Stimulated activated CD4-positive, alpha-beta T cell treated with anti-CD3 and anti-CD28 coated beads, Interleukin-12 subunit alpha, Interleukin-12 subunit beta, amount 100 ng/mL, for 48 hours (primary cell): ENCODE measurements around the gene C2orf92.
"Not testable (repeated sequence)": the region's sequence is repeated elsewhere in the genome, so short reads cannot be mapped to it uniquely, and the experiment has no call there.

Experiments used
- DNase-seq, 3 donors: peaks; one replicate each; pipeline ENCODE4 v3.0.0-alpha.2; 2020; ENCODE audit warnings: low read depth in 2 of 3, low spot score in 1 of 3

C2orf92 gene

GRCh38 chr2:97688062-97688827 lies 18.7 kb downstream of the C2orf92 start:
- DNase-seq = no peak

- no peak for DNase-seq
These were observed 21.7 kb downstream of the C2orf92 start for GRCh38 chr2:97691166-97691565.

DNA sequence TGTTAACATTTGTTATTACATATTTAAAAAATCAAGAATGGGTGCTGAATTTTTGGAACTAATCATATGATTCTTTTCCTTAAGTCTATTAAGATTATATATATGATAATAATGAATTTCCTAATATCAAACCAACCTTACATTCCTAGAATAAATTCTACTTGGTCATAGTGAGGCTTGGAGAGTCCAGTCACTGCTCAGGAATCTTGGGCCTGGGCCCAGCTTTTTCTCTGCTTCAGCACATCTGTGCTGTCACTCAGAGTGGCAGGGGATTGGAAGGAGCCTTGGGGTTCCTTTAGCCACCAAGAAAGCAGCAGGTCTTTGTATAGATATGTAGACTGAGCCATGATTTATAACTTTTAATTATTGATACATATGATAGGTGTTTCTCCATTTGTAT lies 24.0 kb downstream of the C2orf92 start:
- no peak for DNase-seq

DNA sequence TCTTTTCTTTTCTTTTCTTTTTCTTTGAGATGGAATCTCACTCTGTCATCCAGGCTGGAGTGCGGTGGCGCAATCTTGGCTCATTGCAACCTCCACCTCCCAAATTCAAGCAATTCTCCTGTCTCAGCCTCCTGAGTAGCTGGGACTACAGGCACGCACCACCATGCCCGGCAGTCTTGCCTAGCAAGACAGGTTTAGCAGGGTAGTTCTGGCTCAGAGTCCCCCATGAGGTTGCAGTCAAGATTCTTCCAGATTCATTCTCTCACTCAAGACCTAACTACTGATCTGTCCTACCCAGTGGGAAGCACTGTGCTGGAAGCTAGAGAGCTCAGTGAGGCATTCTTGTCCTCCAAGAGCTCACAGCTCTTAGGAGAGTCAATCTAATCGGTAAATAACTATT lies 26.2 kb downstream of the C2orf92 start:
- no peak for DNase-seq

- peak; percentile 84 to 97 (median 89) for DNase-seq
These were observed 28.0 kb downstream of the C2orf92 start for GRCh38 chr2:97697252-97698235.

DNA sequence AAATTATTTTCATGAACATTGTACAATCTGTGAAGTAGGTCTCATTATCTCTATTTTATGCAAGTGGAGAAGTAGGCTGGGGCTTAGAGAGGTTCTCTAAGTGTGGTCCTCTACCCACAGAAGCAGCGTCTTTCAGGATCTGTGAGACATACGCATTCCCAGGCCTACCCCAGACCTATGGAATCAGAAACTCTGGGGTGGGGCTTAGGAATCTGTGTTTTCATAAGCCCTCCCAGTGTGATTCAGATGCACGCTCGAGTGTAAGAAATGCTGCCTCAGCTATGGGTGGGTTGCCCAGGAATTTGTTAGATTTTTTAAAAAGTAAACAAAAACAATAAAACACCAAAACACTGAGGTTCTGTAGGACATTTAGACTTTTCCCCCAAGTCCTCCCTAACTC lies 29.0 kb downstream of the C2orf92 start:
- no peak for DNase-seq

DNA sequence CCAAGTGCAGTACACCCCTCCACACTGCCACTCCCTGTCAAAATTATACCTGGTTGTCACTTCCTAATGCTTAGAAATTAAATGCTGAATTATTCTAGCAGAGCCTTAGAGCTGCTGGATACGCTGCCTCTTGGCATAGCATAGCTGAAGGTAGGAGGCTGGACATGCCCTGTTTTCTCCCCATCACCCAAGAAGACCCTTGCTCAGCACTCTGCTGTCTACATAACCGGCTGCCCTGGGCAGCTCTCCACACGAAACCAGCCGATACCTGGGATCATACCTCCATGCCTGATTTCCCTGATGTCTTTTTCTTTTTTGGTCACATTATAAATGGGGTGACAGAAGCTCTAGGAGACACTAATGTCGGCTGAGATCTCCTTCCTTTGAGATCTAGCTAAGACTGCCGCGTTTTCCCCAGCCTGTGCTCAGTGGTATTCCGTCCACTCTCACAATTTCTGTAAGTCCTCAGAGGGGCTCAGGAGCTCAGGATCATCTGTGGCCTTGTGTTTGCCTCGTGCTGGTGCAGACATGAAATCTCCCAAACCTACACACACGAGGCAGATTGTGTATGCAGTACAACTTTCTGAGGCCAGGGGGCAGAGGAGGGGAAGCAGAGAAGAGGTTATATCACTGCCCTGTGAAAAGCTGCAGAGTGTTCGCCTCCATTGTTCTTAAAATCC lies 30.4 kb downstream of the C2orf92 start:
- peak in 1 of 3 donors; percentile 73 for DNase-seq

DNA sequence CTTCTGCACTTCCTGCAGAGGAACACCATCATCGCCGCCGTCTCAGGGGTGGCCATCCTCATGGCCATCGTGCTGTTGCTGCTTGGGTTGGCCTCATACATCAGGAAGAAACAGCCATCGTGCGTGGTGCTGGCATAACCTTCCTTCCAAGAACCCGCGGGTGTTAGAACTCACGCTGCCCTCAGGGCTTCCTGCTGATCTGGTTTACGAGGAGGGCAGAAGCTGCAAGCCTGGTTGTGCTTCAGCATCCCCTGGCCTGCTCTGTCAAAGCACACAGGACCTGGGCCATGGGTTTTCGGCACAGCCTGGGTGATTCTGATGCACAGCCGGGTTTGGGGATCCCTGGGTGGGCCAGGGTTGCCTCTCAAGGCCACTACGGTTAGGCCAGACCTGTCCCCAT lies 31.7 kb downstream of the C2orf92 start:
- no peak for DNase-seq

DNA sequence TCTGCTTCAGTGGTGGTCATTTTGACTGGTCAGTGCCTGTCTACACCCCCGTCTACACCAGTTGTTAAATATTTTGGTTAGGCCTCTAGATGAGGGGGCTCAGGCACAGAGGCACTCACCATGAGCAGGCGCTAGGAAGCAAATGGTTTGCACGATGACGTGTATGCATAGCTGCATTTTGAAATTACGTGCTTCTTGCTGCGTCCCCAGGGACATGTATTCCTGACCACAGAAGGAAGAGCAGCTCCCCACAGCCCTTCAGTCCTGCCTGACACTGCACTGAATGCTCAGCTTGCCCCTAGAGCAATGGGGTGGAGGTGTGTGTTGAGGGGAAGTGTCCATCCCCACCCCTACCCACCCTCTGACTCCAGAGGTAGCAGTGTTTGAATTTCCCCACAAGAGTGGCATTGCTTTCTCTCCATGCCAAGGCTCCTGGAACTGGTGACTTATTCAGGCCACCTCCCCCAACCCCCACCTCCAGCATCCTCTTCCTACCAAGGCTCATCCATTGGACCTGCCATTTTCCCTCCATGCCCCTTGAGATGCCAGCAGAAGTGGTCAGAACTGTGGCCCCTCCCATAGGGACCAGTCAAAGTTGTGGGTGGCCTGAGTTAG lies 32.4 kb downstream of the C2orf92 start:
- no peak for DNase-seq

DNA sequence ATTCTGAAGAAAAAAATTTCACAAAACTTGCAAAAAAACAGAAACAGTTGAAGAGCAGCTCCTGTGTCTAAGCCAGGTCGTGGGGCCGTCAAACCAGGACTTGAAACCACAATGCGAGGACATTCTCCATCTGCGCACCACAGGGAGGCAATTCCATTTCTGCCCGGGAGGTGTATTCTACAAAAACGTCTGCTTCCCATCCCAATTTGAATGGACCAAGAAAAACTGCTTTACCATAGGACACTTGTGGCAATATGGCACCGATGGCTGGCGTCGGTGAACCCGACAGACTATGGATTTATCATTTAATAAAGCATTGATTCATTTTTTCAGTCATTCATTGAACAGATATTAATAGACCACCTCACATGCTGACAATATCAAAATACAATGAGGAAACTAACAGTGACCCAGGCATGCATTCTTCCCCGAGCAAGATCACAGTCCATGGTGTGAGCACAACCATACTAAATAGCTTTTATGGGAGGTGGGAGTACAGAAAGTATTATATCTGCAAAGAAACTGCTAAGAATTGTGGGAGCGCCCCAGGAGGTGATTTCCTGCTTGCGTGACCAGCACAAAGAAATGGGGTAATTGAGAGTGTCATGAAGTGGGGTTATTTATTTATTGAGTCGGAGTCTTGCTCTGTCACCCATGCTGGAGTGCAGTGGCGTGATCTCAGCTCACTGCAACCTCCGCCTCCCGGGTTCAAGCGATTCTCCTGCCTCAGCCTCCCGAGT lies 33.4 kb downstream of the C2orf92 start:
- DNase-seq = no peak

GRCh38 chr2:97703741-97704140 lies 34.2 kb downstream of the C2orf92 start:
- DNase-seq = no peak

DNA sequence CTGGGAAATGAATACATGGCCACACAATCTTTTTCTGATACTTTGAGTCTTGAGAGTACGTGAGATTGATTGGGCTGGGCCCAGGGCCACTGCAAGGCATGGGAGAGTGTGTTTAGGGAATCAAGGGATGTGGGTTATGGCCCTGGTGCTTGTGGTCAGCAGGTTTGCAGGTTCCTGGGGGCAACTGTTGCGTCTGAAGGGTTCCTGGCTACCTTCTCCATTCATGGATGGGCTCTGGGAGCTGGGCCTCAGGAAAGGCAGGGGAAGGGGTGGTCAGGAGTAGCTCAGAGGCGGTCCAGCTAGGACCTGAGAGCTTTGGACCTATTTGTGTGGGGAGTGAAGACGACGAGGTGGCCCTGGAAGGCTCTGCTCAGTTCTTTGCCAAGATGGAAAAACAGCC lies 35.5 kb downstream of the C2orf92 start:
- no peak for DNase-seq

DNA sequence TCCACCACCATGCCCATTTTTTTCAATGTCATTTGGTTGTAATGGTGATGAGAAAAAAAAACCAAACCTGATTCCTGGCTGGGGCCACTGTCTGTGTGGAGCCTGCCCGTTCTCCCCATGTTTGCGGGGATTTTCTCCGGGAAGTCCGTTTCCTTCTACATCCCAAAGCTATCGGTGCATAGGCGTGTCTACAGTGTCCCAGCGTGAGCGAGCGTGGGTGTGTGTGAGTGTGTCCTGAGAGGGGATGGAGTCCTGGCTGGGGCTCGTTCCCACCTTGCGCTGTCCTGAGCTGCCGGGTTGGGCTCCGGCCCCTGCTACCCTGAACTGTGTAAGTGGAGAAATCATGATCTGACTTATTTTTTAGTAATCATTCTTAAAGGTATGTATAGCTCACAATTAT lies 36.6 kb downstream of the C2orf92 start:
- no peak for DNase-seq

DNA sequence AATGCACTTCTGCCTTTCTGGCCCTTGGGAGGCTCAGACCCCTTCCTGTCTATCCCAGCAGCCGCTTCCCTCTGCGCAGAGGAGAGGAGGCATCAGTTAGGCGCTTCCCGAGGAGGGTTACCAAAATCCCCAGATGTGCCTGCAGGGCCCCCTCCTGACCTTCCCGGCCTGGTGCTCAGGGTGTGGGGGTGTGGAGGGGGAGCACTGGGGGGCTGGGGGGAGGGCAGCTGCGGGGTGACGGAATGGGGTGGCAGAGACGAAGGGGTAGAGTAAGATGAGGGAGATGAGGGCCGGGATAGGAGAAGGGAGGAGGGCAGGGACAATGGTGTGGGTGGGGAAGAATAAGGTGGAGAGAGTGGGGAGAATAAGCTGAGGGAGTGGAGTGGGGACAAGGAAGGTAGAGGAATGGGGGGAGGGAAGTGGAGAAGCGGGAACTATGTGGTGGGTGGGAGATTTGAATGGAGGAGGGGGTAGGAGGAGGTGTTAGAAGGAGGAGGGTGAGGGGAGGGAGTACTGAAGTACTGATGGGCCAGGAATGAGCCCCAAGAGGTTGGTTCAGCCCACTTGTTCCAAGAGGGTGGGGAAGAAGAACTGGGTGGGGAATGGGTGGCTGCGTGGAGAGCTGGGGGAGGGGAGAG lies 37.3 kb downstream of the C2orf92 start:
- no peak for DNase-seq

DNA sequence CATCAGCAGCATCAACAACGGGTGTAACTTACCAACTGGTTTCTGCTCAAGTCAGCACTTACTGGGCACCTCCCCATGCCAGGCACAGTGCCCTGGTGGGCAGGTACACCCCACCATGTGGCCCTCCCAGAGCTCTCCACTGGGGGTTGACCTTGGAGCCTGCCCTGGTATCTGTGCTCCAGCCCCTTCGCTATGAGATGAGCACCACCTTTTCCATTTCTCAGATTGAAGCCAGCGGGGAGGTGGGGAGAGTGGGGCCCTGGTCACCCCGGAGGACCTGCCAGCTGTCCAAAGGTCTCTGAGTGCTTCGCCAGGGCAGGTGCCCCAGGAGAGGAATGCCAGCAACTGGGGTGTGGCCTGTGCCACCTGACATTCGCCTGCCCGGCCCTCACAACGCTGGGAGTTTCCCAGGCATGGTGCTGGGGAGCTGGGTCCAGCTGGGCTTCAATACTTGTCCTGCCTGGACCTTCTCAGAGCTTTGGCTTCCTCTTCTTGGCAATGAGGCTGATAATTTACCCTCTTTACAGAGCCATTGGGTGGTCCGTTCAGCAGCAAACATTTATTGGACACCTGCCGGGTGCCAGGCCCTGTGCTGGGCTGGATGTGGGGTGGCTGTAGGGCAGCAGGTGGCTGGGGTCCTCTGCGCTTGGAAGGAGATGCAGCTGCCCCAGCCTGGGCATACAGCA lies 38.0 kb downstream of the C2orf92 start:
- DNase-seq = no peak

GRCh38 chr2:97708048-97708380 lies 38.5 kb downstream of the C2orf92 start:
- DNase-seq = no peak

DNA sequence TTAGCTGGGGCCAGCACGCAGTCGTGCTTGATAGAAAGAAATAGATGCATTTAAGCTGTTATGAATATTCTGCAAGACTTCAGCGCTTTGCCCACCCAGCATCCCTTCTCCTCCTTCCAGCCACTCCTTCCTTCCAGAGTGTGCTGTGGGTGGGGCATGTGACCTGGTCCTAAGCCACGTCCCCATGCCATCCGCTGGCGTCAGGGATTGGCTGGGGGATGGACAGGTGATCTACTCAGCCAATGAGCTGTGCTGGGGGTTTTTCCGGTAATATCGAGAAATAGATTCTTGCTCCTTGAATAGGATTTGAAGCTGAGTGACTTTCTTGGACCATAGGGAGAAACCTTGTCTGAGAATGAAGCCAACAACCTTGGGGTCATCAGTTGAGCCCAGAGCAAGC lies 39.1 kb downstream of the C2orf92 start:
- DNase-seq = no peak

DNA sequence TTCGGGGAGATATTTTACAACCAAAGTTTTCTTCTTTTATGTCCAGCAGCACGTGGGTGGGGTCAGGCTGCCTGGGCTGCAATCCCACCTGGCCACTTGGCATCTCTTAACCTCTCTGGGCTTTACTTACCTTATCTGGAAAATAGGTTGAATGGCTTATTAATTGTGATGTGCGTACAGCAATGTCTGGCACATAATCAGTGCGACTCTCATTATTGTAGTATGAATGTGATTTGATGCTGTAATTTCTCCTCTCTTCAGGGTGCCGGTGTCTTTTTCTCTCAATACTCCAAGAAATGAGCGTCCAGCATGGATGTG lies 41.8 kb downstream of the C2orf92 start:
- DNase-seq = no peak

DNA sequence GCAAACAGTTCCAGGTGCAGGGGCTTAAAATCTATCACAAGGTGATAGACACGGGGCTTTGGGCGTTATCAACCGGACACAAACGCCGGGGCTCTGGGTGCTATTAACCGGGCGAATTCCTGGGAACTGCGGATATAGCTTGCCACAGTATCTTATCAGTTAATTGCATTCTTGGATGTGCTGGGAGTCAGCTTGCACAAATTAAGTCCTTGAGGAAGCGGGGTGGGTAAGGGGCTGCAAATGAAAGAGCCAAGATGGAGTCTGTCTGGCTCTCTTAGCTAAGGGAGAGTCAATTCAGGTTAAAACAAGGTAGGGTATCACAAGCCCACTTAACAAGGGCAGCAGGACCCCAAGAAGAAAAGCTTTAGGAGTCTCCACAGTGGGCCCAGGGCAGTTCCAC lies 42.7 kb downstream of the C2orf92 start:
- not testable (repeated sequence) for DNase-seq
